ELF-1 (cell line): Measurements from ENCODE around the gene TMEM52.

Experiments
- DNase-seq: peaks from one replicate; pipeline ENCODE4 v3.0.0-alpha.2; 2016; ENCODE audit warnings: low read depth, low spot score

Gene TMEM52

DNA sequence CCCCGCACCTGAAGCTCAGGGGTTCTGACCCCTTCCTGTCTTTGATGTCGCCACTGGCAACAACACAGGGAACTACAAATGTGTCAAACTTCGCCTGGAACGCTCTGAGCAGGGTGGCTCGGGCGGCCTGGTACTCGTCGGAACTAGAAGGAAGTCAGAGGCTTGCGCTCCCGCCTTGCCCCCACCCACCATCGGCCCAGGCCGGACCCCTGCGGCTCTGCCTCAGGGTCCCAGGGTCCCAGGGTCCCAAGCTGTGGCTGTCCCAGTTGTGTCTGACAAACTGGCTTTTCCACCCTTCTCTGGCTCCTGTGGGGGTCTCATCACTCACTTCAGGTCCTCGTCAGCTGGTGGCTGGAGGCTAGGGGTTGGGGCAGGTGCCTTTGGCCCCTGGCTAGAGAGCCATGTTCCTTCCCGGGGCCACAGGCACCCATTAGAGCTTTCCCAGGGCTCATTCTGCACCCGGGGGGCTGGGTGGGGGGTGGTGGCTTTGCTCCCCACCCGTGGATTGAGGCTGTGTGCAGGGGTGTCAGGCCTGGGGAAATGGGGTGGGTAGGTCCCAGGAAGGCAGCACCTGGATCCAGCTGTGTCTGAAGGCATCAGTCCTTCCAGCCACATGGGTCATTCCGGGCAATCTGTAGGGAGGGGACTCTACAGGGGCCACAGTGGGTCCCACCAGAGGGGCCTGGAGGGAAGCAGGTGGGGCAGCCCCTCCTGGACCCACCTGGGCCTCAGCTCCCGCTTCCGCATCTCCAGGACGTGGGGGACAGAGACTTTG is 8.0 kb upstream of the TMEM52 start:
- DNase-seq: no peak

GRCh38 chr1:1926346-1926811 is 7.3 kb upstream of the TMEM52 start:
- no peak for DNase-seq

GRCh38 chr1:1925437-1926345 is 6.6 kb upstream of the TMEM52 start:
- DNase-seq: no peak

DNA sequence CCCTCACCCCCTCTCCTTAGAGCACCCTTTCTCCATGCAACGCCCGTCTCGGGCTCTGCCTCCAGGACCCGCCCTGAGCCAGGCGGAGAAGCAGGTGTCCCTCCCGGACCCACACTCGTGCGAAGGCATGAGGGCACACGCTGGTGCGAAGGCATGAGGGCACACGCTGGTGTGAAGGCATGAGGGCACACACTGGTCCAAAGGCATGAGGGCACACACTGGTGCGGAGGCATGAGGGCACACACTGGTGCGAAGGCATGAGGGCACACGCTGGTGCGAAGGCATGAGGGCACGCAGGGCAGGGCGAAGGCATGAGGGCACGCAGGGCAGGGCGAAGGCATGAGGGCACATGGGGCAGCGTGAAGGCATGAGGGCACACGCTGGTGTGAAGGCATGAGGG is 5.8 kb upstream of the TMEM52 start:
- no peak for DNase-seq

DNA sequence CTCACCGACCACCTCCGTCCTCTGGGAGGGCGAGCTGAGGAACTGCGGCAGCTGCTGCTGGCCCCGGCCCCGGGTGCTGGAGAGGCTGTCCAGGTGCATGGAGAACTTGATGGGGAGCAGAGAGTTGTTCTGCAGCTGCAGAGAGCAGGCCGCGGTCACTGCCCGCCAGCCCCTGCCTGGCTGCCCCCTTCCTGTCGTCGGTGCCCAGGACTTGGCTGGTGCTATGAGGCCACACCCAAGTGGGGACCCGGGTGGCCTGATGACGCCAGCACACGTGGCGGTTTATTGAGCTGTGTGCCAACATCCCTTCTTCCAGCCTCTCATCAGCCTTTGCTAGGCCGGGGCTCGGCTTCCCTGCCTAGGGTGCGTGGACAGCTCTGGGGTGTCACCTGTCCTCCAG is 5.3 kb upstream of the TMEM52 start:
- DNase-seq: no peak

GRCh38 chr1:1922956-1923833 is 4.1 kb upstream of the TMEM52 start:
- DNase-seq: peak; percentile 33

GRCh38 chr1:1922702-1922955 is 3.5 kb upstream of the TMEM52 start:
- no peak for DNase-seq

DNA sequence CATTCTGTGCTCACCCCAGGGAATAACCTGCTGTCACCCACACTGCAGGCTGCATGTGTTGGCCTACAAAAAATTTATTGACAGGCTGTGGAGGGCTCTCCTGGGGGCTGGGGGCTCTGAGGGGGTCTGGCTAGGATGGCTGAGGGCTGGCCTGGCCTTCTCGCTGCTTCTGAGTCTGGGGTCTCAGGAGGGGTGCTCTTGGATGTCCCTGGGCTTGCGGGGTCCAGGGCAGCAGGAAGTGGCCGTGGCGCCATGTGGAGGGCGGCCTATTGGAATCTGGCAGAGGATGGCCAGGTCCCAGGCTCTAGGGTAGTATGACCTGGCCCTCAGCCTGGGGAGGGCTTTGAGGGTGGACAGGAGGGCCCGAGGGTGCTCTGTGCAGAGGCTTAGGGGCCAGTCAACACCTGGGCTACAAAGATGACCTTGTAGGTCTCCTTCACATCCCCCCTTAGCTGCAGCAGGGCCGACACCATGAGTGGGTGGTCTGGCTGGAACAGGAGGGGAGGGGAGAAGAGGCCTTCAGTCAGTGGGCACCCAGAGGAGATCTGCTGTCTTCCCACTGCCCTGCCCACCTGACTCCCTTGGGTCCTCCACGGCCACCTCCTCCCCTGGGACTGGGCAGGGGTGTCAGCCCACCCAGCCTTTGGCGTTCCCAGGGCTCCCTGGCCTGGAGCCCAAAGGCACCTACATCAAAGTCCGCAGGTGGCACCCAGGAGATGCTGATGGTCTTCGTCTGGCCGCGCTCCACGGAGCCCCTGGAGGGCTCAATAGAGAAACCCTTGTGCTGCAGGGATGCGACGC is 3.0 kb upstream of the TMEM52 start:
- DNase-seq: no peak

GRCh38 chr1:1921459-1921862 is 2.4 kb upstream of the TMEM52 start:
- no peak for DNase-seq

GRCh38 chr1:1920608-1921458 is 1.8 kb upstream of the TMEM52 start:
- no peak for DNase-seq

- no peak for DNase-seq
These were observed 1.1 kb upstream of the TMEM52 start for GRCh38 chr1:1920057-1920607.

- DNase-seq: peak; percentile 100
These were observed 401 bp upstream of the TMEM52 start for GRCh38 chr1:1919304-1920056.

DNA sequence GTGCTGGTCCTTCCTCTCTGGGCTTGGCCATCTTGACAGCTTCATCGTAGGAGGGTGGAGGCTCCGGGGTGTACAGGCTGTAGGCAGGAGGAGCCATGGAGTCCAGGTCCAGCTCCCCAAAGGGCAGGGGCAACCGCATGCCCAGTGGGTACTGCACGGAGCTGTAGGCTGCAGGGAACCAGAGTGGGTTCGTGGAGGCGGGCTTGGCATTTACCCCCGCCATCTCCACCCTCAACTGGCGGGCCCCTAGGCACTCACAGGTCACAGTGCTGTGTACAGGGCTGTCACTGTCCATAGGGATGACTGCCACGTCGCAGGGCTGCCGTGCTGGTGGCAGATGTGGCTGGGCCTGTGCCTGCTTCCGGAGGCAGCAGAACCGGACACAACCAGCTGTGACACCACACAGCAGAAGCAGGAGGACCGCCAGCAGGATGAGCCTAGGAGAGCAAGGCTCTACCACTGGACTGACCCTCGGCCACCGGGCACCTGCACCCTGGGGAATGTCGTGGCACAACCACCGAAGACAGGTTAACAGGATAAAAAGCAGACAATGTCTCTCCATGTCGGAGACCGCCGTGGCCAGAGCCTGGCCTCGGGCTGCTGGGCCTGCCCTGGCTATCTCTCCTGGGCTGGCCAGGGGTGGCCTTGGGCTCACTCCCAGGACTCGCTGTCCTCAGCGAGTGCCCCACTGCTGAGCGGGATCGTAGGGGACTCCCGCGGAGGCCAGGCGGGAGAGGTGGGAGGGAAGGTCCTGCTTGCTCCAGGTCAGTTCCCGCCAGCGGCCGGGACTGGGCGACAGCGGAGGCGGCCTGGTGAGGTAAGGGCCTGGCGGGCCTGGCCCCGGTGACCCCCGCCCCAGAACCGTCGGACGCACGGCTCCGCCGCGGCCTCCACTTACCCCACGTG is 831 bp downstream of the TMEM52 start:
- DNase-seq: no peak

DNA sequence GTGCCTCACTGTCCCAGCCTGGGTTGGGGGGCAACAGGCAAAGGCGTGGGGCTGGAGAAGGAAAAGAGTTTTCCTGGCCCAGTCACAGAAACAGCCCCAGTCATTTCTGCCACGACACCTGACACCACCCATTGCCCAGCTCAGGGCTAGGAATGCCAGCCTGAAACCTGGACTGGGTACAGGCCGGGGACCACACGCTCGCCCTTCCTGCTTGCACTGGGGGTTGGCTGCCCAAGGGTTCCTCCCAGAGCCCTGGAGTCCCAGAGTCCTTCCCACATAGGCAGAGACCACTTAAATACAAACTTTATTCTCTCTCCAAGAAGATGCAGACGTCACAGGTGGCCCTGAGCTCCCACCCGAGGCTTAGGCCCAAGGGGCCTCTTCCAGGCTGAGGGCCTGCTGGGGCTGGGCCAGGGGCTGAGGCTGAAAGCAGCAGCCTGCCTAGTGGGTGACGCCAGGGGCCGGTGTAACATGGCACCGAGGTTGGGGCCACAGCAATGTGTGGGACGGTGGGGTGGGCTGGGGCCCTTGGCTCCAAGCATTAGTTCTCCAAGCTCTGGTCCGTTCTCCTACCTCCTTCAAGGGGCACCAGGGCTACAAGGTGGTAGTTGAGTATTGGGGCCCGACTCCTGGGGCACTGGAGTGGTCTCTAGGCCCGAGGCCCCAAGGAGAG is 1.6 kb downstream of the TMEM52 start:
- DNase-seq: no peak

- DNase-seq: no peak
These were observed 2.2 kb downstream of the TMEM52 start for GRCh38 chr1:1916851-1917251.

DNA sequence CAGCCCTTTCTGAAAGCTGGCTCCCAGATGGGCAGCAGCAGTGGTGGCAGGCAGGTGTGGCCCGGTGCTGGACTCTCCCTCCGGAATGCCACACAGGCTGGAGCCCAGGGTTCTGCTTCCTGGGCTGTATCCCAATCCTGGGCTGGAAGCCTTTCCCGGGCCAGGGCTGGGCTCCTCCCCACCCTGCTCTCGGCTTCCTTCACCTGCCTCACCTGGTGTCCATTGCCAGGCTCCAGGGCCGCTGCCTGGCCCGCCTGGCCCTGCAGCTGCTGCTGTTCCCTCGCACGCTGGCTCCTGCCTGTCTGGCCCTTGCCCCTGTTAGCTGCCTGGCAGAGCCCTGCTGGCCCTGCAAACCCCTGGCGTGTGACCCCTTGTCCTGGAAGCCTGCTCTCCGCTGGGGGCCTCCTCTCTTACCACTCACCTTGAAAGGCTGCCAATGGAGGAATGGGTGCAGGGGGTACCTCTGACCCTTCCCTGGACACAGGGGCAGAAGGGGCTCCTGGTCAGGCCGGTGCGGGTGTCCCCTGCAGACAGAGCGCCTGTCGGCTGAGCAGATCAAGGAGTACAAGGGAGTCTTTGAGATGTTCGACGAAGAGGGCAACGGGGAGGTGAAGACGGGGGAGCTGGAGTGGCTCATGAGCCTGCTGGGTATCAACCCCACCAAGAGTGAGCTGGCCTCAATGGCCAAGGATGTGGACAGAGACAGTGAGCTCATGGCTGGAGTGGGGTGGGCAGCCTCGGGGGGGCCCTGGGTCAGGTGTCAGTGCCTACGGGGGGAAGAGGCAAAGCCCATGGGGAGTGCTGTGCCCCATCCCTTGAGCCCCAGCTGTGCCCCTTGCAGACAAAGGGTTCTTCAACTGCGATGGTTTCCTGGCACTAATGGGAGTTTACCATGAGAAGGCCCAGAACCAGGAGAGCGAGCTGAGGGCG is 2.9 kb downstream of the TMEM52 start:
- DNase-seq: no peak
